HepG2 (cell line): ENCODE results near the gene TENT4B. TPM values are rescaled to one million over a fixed set of nuclear protein-coding genes. Genes with fewer than 3 reads are reported as not detected.
A peak's percentile ranks its signal among the peaks of the same experiment; 100 is the strongest.

Experiments used
- FOSL2 ChIP-seq: sonication (generic); formaldehyde crosslinking; IDR thresholded peaks from 2 replicates; pipeline ENCODE4 v1.4.0; 2020; ENCODE audit warnings: missing genetic modification reagents
- HOXA3 ChIP-seq: sonication (generic); formaldehyde crosslinking; IDR thresholded peaks from 2 replicates; pipeline ENCODE4 v1.5.0; 2020; ENCODE audit warnings: missing genetic modification reagents
- PRPF4 ChIP-seq: fragments of 200-400 bp; formaldehyde crosslinking; IDR thresholded peaks from 2 replicates; pipeline ENCODE4 v1.6.1; 2016; ENCODE audit warnings: low read length, low read depth; ENCODE audit not compliant: poor library complexity, severe bottlenecking
- THAP11 ChIP-seq: IDR thresholded peaks from 2 replicates; pipeline ENCODE4 v1.6.1; 2016; ENCODE audit warnings: missing biosample characterization, missing genetic modification reagents
- TP53 ChIP-seq: sonication (generic); formaldehyde crosslinking; conservative IDR thresholded peaks from 2 replicates; pipeline ENCODE4 v1.4.0; 2020; ENCODE audit warnings: missing genetic modification reagents
- ZBTB38 ChIP-seq: sonication (generic); formaldehyde crosslinking; IDR thresholded peaks from 2 replicates; pipeline ENCODE4 v1.5.1; 2020; ENCODE audit warnings: mild to moderate bottlenecking, missing genetic modification reagents
- ZMYM4 ChIP-seq: sonication (generic); formaldehyde crosslinking; IDR thresholded peaks from 2 replicates; pipeline ENCODE4 v1.8.1; 2023; ENCODE audit warnings: mild to moderate bottlenecking, missing genetic modification reagents
- ZNF367 ChIP-seq: sonication (generic); formaldehyde crosslinking; IDR thresholded peaks from 2 replicates; pipeline ENCODE4 v1.4.0; 2020; ENCODE audit warnings: missing genetic modification reagents, borderline replicate concordance
- ZNF644 ChIP-seq: IDR thresholded peaks from 2 replicates; pipeline ENCODE4 v1.6.1; 2016; ENCODE audit warnings: low read depth
- ZNF670 ChIP-seq: sonication (generic); formaldehyde crosslinking; IDR thresholded peaks from 2 replicates; pipeline ENCODE4 v1.8.0; 2022; ENCODE audit warnings: mild to moderate bottlenecking, missing genetic modification reagents, borderline replicate concordance
- ZNF788 ChIP-seq: sonication (generic); formaldehyde crosslinking; IDR thresholded peaks from 2 replicates; pipeline ENCODE4 v1.5.0; 2020; ENCODE audit warnings: mild to moderate bottlenecking, missing genetic modification reagents, borderline replicate concordance
- ZNF883 ChIP-seq: sonication (generic); formaldehyde crosslinking; IDR thresholded peaks from 2 replicates; pipeline ENCODE4 v1.5.1; 2020; ENCODE audit warnings: mild to moderate bottlenecking, missing genetic modification reagents; ENCODE audit errors: not compliant biosample characterization
- polyA plus RNA-seq, 8 experiments: library from polyadenylated mRNA; depleted of rRNA in 3 of 8; stranded (reverse) in 7 of 8; unstranded in 1 of 8; fragments of >200 nt; fragmentation: Illumina TruSeq in 4 of 8; extraction: Trizol in 4 of 8; gene quantifications; 2 replicates each; pipeline versions ENCODE4 v1.2.1 to v1.2.3, GENCODE V29; 2011 to 2016; ENCODE audit warnings: low read depth in 4 of 8, missing spikeins in 1 of 8, mixed read lengths in 1 of 8; ENCODE audit not compliant: insufficient read depth in 1 of 8
- total RNA-seq, 5 experiments: library from RNA; depleted of rRNA; stranded (reverse); fragments of >200 nt; fragmentation: Illumina TruSeq; extraction: Trizol; gene quantifications; 2 replicates each; pipeline ENCODE4 v1.2.3, GENCODE V29; 2016; ENCODE audit warnings: low read depth in 1 of 5
- TF ChIP-seq, protein P1 (sequence below), 2 experiments: sonication (generic) in 1 of 2; formaldehyde crosslinking in 1 of 2; IDR thresholded peaks; 2 replicates each; pipeline versions ENCODE4 v1.6.1 to v1.9.0; 2014 to 2022; ENCODE audit warnings: antibody characterized with exemption in 1 of 2, borderline replicate concordance in 1 of 2, inconsistent platforms in 1 of 2, low read depth in 1 of 2, missing genetic modification reagents in 1 of 2
- TF ChIP-seq, protein P2 (sequence below): sonication (generic); formaldehyde crosslinking; IDR thresholded peaks from 2 replicates; pipeline ENCODE4 v1.8.1; 2023; ENCODE audit warnings: mild to moderate bottlenecking, missing genetic modification reagents, borderline replicate concordance
- TF ChIP-seq, protein P3 (sequence below): sonication (generic); formaldehyde crosslinking; IDR thresholded peaks from 2 replicates; pipeline ENCODE4 v1.5.1; 2020; ENCODE audit warnings: mild to moderate bottlenecking, missing genetic modification reagents

TENT4B gene
- total and polyA plus RNA-seq, 2 of the 13 experiments (the other 11 are each of a cell fraction or from before 2014, with no cell fraction given): 15.0 to 32.8 TPM

DNA sequence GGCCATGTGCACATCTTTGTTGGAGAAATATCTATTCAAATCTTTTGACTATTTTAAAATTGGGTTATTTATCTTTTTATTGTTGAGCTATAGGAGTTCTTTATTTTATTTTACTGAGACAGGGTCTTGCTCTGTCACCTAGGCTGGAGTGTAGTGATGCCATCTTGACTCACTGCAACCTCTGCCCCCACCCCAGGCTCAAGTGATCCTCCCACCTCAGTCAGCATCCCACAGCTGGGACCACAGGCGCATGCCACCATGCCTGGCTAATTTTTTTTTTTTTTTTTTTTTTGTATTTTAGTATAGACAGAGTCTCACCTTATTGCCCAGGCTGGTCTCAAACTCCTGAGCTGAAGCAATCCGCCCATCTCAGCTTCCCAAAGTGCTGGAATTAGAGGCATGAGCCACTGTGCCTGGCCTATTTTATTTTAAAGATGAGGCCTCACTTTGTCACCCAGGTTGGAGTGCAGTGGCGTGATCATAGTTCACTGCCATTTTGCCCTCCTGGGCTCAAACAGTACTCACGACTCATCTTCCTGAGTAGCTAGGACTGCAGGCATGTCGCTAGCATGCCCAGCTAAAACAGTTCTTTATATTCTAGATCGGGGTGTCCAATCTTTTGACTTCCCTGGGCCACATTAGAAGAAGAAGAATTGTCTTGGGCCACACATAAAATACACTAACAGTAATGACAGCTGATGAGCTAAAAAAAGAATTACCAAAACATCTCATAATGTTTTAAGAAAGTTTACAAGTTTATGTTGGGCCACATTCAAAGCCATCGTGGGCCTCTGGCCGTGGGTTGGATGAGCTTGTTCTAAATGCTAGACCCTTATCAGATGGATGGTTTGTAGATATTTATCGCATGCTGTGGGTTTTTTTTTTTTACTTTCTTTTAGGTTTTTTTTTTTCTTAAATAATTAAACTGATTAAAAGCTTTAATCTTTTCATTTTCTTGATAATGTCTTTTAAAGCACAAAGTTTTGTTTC, 13.7 kb downstream of the TENT4B start (continued):
- TF ChIP-seq, protein P1, sequence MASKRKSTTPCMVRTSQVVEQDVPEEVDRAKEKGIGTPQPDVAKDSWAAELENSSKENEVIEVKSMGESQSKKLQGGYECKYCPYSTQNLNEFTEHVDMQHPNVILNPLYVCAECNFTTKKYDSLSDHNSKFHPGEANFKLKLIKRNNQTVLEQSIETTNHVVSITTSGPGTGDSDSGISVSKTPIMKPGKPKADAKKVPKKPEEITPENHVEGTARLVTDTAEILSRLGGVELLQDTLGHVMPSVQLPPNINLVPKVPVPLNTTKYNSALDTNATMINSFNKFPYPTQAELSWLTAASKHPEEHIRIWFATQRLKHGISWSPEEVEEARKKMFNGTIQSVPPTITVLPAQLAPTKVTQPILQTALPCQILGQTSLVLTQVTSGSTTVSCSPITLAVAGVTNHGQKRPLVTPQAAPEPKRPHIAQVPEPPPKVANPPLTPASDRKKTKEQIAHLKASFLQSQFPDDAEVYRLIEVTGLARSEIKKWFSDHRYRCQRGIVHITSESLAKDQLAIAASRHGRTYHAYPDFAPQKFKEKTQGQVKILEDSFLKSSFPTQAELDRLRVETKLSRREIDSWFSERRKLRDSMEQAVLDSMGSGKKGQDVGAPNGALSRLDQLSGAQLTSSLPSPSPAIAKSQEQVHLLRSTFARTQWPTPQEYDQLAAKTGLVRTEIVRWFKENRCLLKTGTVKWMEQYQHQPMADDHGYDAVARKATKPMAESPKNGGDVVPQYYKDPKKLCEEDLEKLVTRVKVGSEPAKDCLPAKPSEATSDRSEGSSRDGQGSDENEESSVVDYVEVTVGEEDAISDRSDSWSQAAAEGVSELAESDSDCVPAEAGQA (IDR thresholded peaks at IDR 0.05; ENCODE audit: low read depth): 0 out of 2 replicates have a peak, but pooled peaks have one; percentile 44
- TF ChIP-seq, protein P1 (CRISPR knock-in tag; IDR thresholded peaks at IDR 0.05; ENCODE audit: borderline replicate concordance): no peak
- TF ChIP-seq TP53 (CRISPR knock-in tag) (0 out of 2 replicates have a peak, but pooled peaks have one; percentile 57), THAP11 (CRISPR knock-in tag) (0 out of 2 replicates have a peak, but pooled peaks have one; percentile 10), FOSL2 (CRISPR knock-in tag) (peak; percentile 51), PRPF4 (peak; percentile 52), ZNF883 (no peak), ZMYM4 (CRISPR knock-in tag) (peak; percentile 63; the same call in 1 of the 2 replicates), ZNF670 (0 out of 2 replicates have a peak, but pooled peaks have one; percentile 19), HOXA3 (peak; percentile 67; the same call in 1 of the 2 replicates), ZBTB38 (CRISPR knock-in tag) (peak; percentile 98), ZNF788 (peak; percentile 7; the same call in 1 of the 2 replicates), ZNF367 (CRISPR knock-in tag) (no peak), ZNF644 (CRISPR knock-in tag) (peak; percentile 80; the same call in 1 of the 2 replicates)
- TF ChIP-seq, protein P2, sequence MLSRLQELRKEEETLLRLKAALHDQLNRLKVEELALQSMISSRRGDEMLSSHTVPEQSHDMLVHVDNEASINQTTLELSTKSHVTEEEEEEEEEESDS (CRISPR knock-in tag): no peak
- TF ChIP-seq, protein P3, sequence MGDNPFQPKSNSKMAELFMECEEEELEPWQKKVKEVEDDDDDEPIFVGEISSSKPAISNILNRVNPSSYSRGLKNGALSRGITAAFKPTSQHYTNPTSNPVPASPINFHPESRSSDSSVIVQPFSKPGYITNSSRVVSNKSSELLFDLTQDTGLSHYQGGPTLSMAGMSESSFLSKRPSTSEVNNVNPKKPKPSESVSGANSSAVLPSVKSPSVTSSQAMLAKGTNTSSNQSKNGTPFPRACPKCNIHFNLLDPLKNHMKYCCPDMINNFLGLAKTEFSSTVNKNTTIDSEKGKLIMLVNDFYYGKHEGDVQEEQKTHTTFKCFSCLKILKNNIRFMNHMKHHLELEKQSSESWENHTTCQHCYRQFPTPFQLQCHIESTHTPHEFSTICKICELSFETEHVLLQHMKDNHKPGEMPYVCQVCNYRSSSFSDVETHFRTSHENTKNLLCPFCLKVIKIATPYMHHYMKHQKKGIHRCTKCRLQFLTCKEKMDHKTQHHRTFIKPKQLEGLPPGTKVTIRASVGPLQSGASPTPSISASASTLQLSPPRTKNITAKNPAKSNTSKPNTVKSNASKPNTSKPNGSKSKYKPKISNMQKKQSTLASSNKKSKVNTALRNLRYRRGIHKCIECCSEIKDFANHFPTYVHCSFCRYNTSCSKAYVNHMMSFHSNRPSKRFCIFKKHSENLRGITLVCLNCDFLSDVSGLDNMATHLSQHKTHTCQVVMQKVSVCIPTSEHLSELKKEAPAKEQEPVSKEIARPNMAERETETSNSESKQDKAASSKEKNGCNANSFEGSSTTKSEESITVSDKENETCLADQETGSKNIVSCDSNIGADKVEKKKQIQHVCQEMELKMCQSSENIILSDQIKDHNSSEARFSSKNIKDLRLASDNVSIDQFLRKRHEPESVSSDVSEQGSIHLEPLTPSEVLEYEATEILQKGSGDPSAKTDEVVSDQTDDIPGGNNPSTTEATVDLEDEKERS (CRISPR knock-in tag): 0 out of 2 replicates have a peak, but pooled peaks have one; percentile 23
